ENCODE data around the gene CMIP.

- TF ChIP-seq CTCF (IDR thresholded peaks at IDR 0.05) (no peak), POLR2A (IDR thresholded peaks at IDR 0.05) (no peak)
Measured at GRCh38 chr16:81708266-81709015, 263.8 kb downstream of the CMIP start.

Measured in esophagus squamous epithelium (tissue), 4 donors.